LNCaP clone FGC (cell line): ENCODE measurements around the gene PNCK.

Experiments
- DNase-seq: peaks from one replicate; pipeline ENCODE4 v3.0.0-alpha.2; 2011; ENCODE audit warnings: low read depth
- H3K4me3 ChIP-seq: 2 replicates; pipeline ENCODE4 v1.5.1; 2011; ENCODE audit warnings: mild to moderate bottlenecking, low read depth, low read length, control low read depth
- TF ChIP-seq, protein P1 (sequence below): IDR thresholded peaks from 2 replicates; pipeline ENCODE4 v1.5.1; 2012; ENCODE audit warnings: mild to moderate bottlenecking; ENCODE audit not compliant: control insufficient read depth, insufficient read depth; ENCODE audit errors: extremely low read depth

Gene PNCK

DNA sequence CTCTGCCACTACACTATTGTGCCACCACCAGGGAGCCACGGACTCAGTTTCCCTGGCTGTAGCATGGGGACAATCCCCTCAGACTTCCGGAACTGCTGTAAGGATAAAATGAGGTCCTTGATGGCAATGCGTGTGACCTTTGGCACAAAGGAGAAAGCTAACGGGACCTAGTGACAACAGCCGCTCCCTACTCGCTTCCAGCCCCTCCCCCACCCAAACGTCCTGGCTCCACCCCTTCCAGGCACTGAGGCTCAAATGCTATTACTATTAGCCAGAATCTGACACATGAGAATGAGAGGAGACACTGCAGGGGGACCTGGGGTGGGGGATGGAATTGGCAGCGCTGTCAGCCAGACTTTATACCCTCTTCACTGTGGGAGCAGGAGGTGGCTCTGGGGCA, 32.0 kb downstream of the PNCK start:
- DNase-seq: no peak
- no peak overlapping the region for H3K4me3 ChIP-seq
- TF ChIP-seq, protein P1, sequence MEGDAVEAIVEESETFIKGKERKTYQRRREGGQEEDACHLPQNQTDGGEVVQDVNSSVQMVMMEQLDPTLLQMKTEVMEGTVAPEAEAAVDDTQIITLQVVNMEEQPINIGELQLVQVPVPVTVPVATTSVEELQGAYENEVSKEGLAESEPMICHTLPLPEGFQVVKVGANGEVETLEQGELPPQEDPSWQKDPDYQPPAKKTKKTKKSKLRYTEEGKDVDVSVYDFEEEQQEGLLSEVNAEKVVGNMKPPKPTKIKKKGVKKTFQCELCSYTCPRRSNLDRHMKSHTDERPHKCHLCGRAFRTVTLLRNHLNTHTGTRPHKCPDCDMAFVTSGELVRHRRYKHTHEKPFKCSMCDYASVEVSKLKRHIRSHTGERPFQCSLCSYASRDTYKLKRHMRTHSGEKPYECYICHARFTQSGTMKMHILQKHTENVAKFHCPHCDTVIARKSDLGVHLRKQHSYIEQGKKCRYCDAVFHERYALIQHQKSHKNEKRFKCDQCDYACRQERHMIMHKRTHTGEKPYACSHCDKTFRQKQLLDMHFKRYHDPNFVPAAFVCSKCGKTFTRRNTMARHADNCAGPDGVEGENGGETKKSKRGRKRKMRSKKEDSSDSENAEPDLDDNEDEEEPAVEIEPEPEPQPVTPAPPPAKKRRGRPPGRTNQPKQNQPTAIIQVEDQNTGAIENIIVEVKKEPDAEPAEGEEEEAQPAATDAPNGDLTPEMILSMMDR: no peak

- TF ChIP-seq, protein P1: no peak
- no peak overlapping the region for H3K4me3 ChIP-seq
- DNase-seq: no peak
Measured at GRCh38 chrX:153640736-153641575, 32.7 kb downstream of the PNCK start.

- H3K4me3 ChIP-seq: no peak overlapping the region
- no peak for DNase-seq
- TF ChIP-seq, protein P1: no peak
Measured at GRCh38 chrX:153640045-153640686, 33.4 kb downstream of the PNCK start.

- no peak for DNase-seq
- no peak overlapping the region for H3K4me3 ChIP-seq
- TF ChIP-seq, protein P1: no peak
Measured at GRCh38 chrX:153639177-153640044, 34.2 kb downstream of the PNCK start.

DNA sequence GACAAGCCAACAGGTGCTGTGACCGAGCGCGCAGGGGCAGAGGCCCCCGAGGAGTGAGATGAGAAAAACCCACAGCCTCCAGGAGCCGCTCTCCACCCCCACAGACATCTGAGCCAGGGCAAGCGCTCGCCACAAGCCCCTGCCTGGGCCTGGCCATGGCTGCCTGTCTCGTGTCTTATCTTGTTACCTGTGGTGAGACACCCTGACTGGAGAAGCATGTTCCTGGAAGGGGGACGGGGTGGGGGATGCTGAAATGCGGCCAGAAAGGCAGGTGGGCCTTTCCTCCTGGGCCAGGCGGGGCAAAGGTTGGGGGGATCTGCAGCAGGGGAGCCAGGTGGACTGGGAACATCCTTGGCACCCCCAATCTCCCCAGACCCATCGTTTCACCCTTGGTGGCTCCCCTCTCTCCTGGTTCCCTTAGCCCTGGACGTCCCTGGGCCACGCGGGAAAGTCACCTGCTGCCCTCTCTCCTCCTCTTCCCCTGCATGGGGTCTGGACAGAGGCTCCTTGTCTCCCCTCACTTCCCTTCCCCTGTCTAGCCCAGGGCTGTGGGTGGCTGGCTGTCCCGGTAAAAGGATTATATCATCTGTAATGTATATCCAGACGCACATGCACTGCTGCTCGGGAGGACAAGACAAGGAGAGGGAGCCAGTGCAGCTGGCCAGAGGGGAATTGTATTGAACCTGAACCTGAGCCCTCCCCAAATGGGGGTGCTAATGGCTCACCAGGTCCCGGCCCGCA, 35.0 kb downstream of the PNCK start:
- TF ChIP-seq, protein P1: no peak
- H3K4me3 ChIP-seq: no peak overlapping the region
- no peak for DNase-seq

DNA sequence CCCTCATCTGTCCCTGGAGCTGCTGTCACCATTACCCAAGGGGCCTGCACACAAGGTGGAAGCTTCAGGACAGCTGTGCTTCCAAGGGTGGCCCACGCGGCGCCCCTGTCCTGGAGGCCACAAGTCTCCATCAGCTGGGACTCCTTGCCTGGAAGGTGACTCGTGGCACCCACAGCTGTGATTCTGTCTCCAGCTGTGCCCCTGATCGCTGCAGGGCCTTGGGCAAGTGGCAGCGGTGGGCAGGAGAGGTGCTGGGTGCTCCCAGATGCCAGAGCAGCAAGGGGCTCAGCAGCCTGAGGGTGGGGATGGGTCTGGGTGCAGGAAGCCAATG, 35.6 kb downstream of the PNCK start:
- H3K4me3 ChIP-seq: no peak overlapping the region
- no peak for DNase-seq
- TF ChIP-seq, protein P1: no peak
